IMR-90 (cell line): ENCODE data around the gene PRKAG2.

Experiments
- BHLHE40 ChIP-seq: fragments of 150-350 bp; IDR thresholded peaks from 2 replicates; pipeline ENCODE4 v1.6.1; 2016; ENCODE audit warnings: mild to moderate bottlenecking, low read depth, low read length
- CEBPB ChIP-seq: IDR thresholded peaks from 2 replicates; pipeline ENCODE4 v1.6.1; 2012; ENCODE audit warnings: low read depth, low read length, improper control_type of control experiment
- CHD1 ChIP-seq: IDR thresholded peaks from 2 replicates; pipeline ENCODE4 v1.6.1; 2012; ENCODE audit warnings: low read depth, low read length, improper control_type of control experiment
- FOS ChIP-seq: fragments of 150-350 bp; IDR thresholded peaks from 2 replicates; pipeline ENCODE4 v1.6.1; 2016; ENCODE audit warnings: low read depth, low read length
- MAZ ChIP-seq: IDR thresholded peaks from 2 replicates; pipeline ENCODE4 v1.6.1; 2012; ENCODE audit warnings: low read depth, mild to moderate bottlenecking, low read length, improper control_type of control experiment, moderate library complexity, borderline replicate concordance
- MXI1 ChIP-seq: IDR thresholded peaks from 2 replicates; pipeline ENCODE4 v1.6.1; 2012; ENCODE audit warnings: low read depth, mild to moderate bottlenecking, low read length, moderate library complexity, borderline replicate concordance
- POLR2A ChIP-seq: IDR thresholded peaks from 2 replicates; pipeline ENCODE4 v1.6.1; 2012; ENCODE audit warnings: mild to moderate bottlenecking, low read depth, low read length
- RAD21 ChIP-seq: IDR thresholded peaks from 2 replicates; pipeline ENCODE4 v1.6.1; 2012; ENCODE audit warnings: low read length, improper control_type of control experiment
- RFX5 ChIP-seq: IDR thresholded peaks from 2 replicates; pipeline ENCODE4 v1.8.0; 2012; ENCODE audit warnings: low read depth, mild to moderate bottlenecking, low read length, moderate library complexity
- SMC3 ChIP-seq: fragments of 150-350 bp; IDR thresholded peaks from 2 replicates; pipeline ENCODE4 v1.6.1; 2016; ENCODE audit warnings: low read depth, mild to moderate bottlenecking, antibody characterized with exemption, low read length, moderate library complexity
- TF ChIP-seq, protein P1 (sequence below): conservative IDR thresholded peaks from 2 replicates; pipeline ENCODE4 v1.5.1; 2012; ENCODE audit warnings: mild to moderate bottlenecking, low read depth, low read length, improper control_type of control experiment
- TF ChIP-seq, protein P2 (sequence below): fragments of 150-350 bp; IDR thresholded peaks from 2 replicates; pipeline ENCODE4 v1.6.1; 2017; ENCODE audit warnings: mild to moderate bottlenecking, antibody characterized with exemption, low read length, low read depth
- TF ChIP-seq, protein P3 (sequence below): fragments of 150-350 bp; IDR thresholded peaks from 2 replicates; pipeline ENCODE4 v1.6.1; 2016; ENCODE audit warnings: low read depth, mild to moderate bottlenecking, low read length, moderate library complexity, borderline replicate concordance

DNA sequence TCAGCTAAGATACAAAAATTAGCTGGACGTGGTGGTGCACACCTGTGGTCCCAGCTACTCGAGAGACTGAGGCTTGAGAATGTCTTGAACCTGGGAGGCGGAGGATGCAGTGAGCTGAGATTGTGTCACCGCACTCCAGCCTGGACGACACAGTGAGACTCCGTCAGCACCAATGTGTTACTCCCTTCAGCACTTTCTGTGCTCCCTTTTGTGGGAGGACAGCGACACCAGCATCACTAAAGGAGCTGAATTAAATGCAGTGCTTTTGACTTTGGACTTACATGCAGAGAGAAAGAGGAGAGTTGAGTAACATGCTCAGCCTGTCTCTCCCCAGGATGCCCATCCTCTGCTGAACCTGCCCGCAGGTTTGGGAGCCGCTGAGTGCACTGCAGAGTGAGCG lies 265.0 kb downstream of the PRKAG2 start:
- TF ChIP-seq, protein P1, sequence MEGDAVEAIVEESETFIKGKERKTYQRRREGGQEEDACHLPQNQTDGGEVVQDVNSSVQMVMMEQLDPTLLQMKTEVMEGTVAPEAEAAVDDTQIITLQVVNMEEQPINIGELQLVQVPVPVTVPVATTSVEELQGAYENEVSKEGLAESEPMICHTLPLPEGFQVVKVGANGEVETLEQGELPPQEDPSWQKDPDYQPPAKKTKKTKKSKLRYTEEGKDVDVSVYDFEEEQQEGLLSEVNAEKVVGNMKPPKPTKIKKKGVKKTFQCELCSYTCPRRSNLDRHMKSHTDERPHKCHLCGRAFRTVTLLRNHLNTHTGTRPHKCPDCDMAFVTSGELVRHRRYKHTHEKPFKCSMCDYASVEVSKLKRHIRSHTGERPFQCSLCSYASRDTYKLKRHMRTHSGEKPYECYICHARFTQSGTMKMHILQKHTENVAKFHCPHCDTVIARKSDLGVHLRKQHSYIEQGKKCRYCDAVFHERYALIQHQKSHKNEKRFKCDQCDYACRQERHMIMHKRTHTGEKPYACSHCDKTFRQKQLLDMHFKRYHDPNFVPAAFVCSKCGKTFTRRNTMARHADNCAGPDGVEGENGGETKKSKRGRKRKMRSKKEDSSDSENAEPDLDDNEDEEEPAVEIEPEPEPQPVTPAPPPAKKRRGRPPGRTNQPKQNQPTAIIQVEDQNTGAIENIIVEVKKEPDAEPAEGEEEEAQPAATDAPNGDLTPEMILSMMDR = no peak
- no peak for TF ChIP-seq CEBPB
- no peak for TF ChIP-seq POLR2A
- no peak for TF ChIP-seq RAD21
- no peak for TF ChIP-seq FOS
- no peak for TF ChIP-seq MAZ
- TF ChIP-seq BHLHE40 = no peak
- no peak for TF ChIP-seq MXI1
- no peak for TF ChIP-seq RFX5
- TF ChIP-seq, protein P2, sequence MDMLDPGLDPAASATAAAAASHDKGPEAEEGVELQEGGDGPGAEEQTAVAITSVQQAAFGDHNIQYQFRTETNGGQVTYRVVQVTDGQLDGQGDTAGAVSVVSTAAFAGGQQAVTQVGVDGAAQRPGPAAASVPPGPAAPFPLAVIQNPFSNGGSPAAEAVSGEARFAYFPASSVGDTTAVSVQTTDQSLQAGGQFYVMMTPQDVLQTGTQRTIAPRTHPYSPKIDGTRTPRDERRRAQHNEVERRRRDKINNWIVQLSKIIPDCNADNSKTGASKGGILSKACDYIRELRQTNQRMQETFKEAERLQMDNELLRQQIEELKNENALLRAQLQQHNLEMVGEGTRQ = no peak
- no peak for TF ChIP-seq CHD1
- TF ChIP-seq, protein P3, sequence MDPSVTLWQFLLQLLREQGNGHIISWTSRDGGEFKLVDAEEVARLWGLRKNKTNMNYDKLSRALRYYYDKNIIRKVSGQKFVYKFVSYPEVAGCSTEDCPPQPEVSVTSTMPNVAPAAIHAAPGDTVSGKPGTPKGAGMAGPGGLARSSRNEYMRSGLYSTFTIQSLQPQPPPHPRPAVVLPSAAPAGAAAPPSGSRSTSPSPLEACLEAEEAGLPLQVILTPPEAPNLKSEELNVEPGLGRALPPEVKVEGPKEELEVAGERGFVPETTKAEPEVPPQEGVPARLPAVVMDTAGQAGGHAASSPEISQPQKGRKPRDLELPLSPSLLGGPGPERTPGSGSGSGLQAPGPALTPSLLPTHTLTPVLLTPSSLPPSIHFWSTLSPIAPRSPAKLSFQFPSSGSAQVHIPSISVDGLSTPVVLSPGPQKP = no peak
- no peak for TF ChIP-seq SMC3
